NCI-H345 (cell line): ENCODE results near the gene FARP1.

Source experiments
- DNase-seq: peaks from one replicate; lab custom pipeline; 2025; lab: John Stamatoyannopoulos, UW

Gene FARP1

GRCh38 chr13:98334620-98335205, 191.8 kb downstream of the FARP1 start:
- no peak for DNase-seq

GRCh38 chr13:98335721-98336120, 192.8 kb downstream of the FARP1 start:
- DNase-seq: no peak

- no peak for DNase-seq
Measured at GRCh38 chr13:98338310-98338709, 195.4 kb downstream of the FARP1 start.

GRCh38 chr13:98339684-98340425, 197.0 kb downstream of the FARP1 start:
- DNase-seq: no peak

GRCh38 chr13:98342953-98343352, 200.1 kb downstream of the FARP1 start:
- DNase-seq: no peak

GRCh38 chr13:98343461-98343860, 200.6 kb downstream of the FARP1 start:
- DNase-seq: no peak

- no peak for DNase-seq
Measured at GRCh38 chr13:98344392-98344791, 201.5 kb downstream of the FARP1 start.

GRCh38 chr13:98345107-98345935, 202.4 kb downstream of the FARP1 start:
- DNase-seq: no peak

- DNase-seq: no peak
Measured at GRCh38 chr13:98346904-98347636, 204.2 kb downstream of the FARP1 start.

GRCh38 chr13:98347756-98348155, 204.9 kb downstream of the FARP1 start:
- no peak for DNase-seq

GRCh38 chr13:98348466-98349200, 205.7 kb downstream of the FARP1 start:
- no peak for DNase-seq

GRCh38 chr13:98349731-98350305, 206.9 kb downstream of the FARP1 start:
- DNase-seq: no peak

GRCh38 chr13:98350746-98351330, 207.9 kb downstream of the FARP1 start:
- DNase-seq: no peak

- no peak for DNase-seq
Measured at GRCh38 chr13:98351636-98352035, 208.7 kb downstream of the FARP1 start.

- DNase-seq: no peak
Measured at GRCh38 chr13:98352226-98352625, 209.3 kb downstream of the FARP1 start.

- no peak for DNase-seq
Measured at GRCh38 chr13:98353750-98354149, 210.9 kb downstream of the FARP1 start.

- DNase-seq: no peak
Measured at GRCh38 chr13:98358937-98359336, 216.0 kb downstream of the FARP1 start.

- DNase-seq: no peak
Measured at GRCh38 chr13:98360545-98360944, 217.7 kb downstream of the FARP1 start.

- no peak for DNase-seq
Measured at GRCh38 chr13:98363326-98363725, 220.4 kb downstream of the FARP1 start.

GRCh38 chr13:98364179-98364578, 221.3 kb downstream of the FARP1 start:
- no peak for DNase-seq

- no peak for DNase-seq
Measured at GRCh38 chr13:98364647-98365046, 221.8 kb downstream of the FARP1 start.
